ENCODE results near the gene ANKHD1. TPM values are rescaled to one million over a fixed set of nuclear protein-coding genes. Genes with fewer than 3 reads are reported as not detected.

The ANKHD1 gene
- total RNA-seq, 2 experiments from 2014 or later: 90.6 to 143 TPM

GRCh38 chr5:140388052-140388451, 13.6 kb upstream of the ANKHD1 start:
- intact Hi-C loops (cut with micrococcal nuclease; ENCODE audit: unreplicated experiment): no loop called here
- Histone ChIP-seq H3K4me3 (ENCODE audit: low read depth, low read length, poor library complexity, severe bottlenecking) (no peak overlapping the region), H3K9me2 (ENCODE audit: insufficient read depth, low read length) (no peaks in the 10 kb centered on the region), H3K36me3 (ENCODE audit: insufficient read depth, low read length) (peaks cover 7% of the 10 kb centered on the region), H4K20me1 (ENCODE audit: insufficient read depth, low read length) (no peaks in the 10 kb centered on the region), H2AFZ (ENCODE audit: low read length) (no peak overlapping the region), H3K4me1 (ENCODE audit: insufficient read depth, low read length, poor library complexity, severe bottlenecking) (no peaks in the 10 kb centered on the region), H3K79me2 (ENCODE audit: insufficient read depth, low read depth, low read length) (no peaks in the 10 kb centered on the region), H3K4me2 (ENCODE audit: low read length) (no peak overlapping the region), H3K9me3 (ENCODE audit: low read length) (no peaks in the 10 kb centered on the region), H3K27ac (ENCODE audit: low read depth, low read length, poor library complexity, severe bottlenecking) (no peak overlapping the region)
- ChIA-PET POLR2A (interaction anchor here (1.1 kb wide), 1 partner anchor 13 kb away, joined by 3 read pairs; no protein-coding TSS in a partner anchor), CTCF (ENCODE audit: unreplicated experiment) (interaction anchor here (0.8 kb wide), 1 partner anchor 202 kb away, joined by 3 read pairs; no protein-coding TSS in a partner anchor)
- no peak for DNase-seq (ENCODE audit: low spot score)
- TF ChIP-seq EZH2phosphoT487 (IDR thresholded peaks at IDR 0.05; ENCODE audit: borderline replicate concordance, low read depth, low read length) (no peak), CTCF (conservative IDR thresholded peaks at IDR 0.05; ENCODE audit: low read length) (no peak)
- BruUV-seq (replicated peaks): no TSS peak

- POLR2A ChIA-PET: no interaction called here
- H3K9me3 ChIP-seq (ENCODE audit: low read length): no peaks in the 10 kb centered on the region
- no peak overlapping the region for H2AFZ ChIP-seq (ENCODE audit: low read length)
- H4K20me1 ChIP-seq (ENCODE audit: insufficient read depth, low read length): no peaks in the 10 kb centered on the region
- TF ChIP-seq EZH2phosphoT487 (IDR thresholded peaks at IDR 0.05; ENCODE audit: borderline replicate concordance, low read depth, low read length) (no peak), CTCF (conservative IDR thresholded peaks at IDR 0.05; ENCODE audit: low read length) (no peak)
- peaks cover 11% of the 10 kb centered on the region for H3K36me3 ChIP-seq (ENCODE audit: insufficient read depth, low read length)
- H3K27ac ChIP-seq (ENCODE audit: low read depth, low read length, poor library complexity, severe bottlenecking): no peak overlapping the region
- H3K4me2 ChIP-seq (ENCODE audit: low read length): no peak overlapping the region
- CTCF ChIA-PET (ENCODE audit: unreplicated experiment): no interaction called here
- H3K9me2 ChIP-seq (ENCODE audit: insufficient read depth, low read length): no peaks in the 10 kb centered on the region
- H3K4me3 ChIP-seq (ENCODE audit: low read depth, low read length, poor library complexity, severe bottlenecking): no peak overlapping the region
- no peak for DNase-seq (ENCODE audit: low spot score)
- H3K79me2 ChIP-seq (ENCODE audit: insufficient read depth, low read depth, low read length): no peaks in the 10 kb centered on the region
- no peaks in the 10 kb centered on the region for H3K4me1 ChIP-seq (ENCODE audit: insufficient read depth, low read length, poor library complexity, severe bottlenecking)
- intact Hi-C loops (cut with micrococcal nuclease; ENCODE audit: unreplicated experiment): no loop called here
- BruUV-seq (replicated peaks): no TSS peak
Observed at GRCh38 chr5:140391312-140391711, 10.3 kb upstream of the ANKHD1 start.

- Histone ChIP-seq H3K36me3 (ENCODE audit: insufficient read depth, low read length) (peaks cover 11% of the 10 kb centered on the region), H3K9me3 (ENCODE audit: low read length) (no peaks in the 10 kb centered on the region), H3K4me3 (ENCODE audit: low read depth, low read length, poor library complexity, severe bottlenecking) (no peak overlapping the region), H2AFZ (ENCODE audit: low read length) (no peak overlapping the region), H3K4me1 (ENCODE audit: insufficient read depth, low read length, poor library complexity, severe bottlenecking) (no peaks in the 10 kb centered on the region), H3K4me2 (ENCODE audit: low read length) (no peak overlapping the region), H4K20me1 (ENCODE audit: insufficient read depth, low read length) (no peaks in the 10 kb centered on the region), H3K27ac (ENCODE audit: low read depth, low read length, poor library complexity, severe bottlenecking) (no peak overlapping the region), H3K79me2 (ENCODE audit: insufficient read depth, low read depth, low read length) (no peaks in the 10 kb centered on the region), H3K9me2 (ENCODE audit: insufficient read depth, low read length) (no peaks in the 10 kb centered on the region)
- BruUV-seq (replicated peaks): no TSS peak
- no peak for DNase-seq (ENCODE audit: low spot score)
- CTCF ChIA-PET (ENCODE audit: unreplicated experiment): no interaction called here
- intact Hi-C loops (cut with micrococcal nuclease; ENCODE audit: unreplicated experiment): no loop called here
- no peak for TF ChIP-seq EZH2phosphoT487 (IDR thresholded peaks at IDR 0.05; ENCODE audit: borderline replicate concordance, low read depth, low read length)
- no peak for TF ChIP-seq CTCF (conservative IDR thresholded peaks at IDR 0.05; ENCODE audit: low read length)
- POLR2A ChIA-PET: no interaction called here
Observed at GRCh38 chr5:140391732-140392131, 9.9 kb upstream of the ANKHD1 start.

Data from OCI-LY7 (cell line).